HG03442 (cell line): Measurements from ENCODE around the gene ANKRD29.

ENCODE experiments used
- ATAC-seq: cut with Tn5 transposase; IDR thresholded peaks from one replicate; pipeline ENCODE4 v1.9.1; 2021; ENCODE audit warnings: mild to moderate bottlenecking, moderate library complexity; ENCODE audit not compliant: unreplicated experiment

ANKRD29 gene

DNA sequence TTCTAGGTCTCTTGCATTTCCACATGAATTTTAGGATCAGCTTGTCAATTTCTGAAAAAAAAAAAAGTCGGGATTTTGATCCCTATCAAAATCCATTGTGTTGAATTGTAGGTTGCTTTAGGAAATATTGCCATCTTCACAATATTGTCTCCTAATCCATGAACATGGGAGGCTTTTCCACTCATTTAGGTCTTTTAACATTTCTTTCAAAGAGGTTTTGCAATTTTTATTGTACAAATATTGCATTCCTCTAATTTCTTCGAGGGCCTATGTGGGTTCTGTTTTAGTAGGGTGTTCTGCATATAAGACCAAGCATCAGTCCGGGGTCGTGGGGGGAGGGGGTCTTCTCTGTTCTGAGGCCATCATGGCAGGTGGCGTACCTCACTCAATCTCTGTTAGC is 25.8 kb upstream of the ANKRD29 start:
- ATAC-seq = no peak

DNA sequence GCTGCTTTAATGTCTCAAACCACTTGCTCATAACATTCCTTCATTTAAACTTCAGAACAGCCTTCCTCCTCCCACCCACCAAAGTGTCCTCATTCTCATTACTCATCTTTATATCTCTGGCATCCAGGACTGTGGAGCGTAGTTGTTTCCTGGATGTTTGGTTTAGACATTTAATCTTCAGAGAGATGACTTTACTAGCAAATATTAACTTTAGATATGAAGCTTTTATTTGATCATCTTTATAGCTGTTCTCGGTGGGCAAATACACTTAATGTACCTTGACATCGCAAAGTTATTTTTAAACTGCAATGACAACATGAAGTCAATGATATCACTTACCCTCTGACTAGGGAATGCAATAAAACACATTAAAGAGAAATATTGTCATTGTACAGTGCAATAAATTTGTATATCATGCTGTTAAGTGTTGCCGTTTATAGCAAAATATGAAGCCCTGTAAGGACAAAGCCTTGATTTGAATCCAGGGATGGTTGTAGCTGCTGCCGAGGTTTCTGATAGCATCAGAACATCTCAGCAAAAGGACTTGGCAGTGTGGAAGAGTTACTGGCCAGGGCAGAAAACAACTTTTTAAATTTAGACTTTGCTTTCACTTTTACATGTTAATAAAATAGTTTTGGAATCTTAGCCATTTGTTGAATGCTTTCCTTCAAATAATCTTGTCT is 21.9 kb upstream of the ANKRD29 start:
- no peak for ATAC-seq

DNA sequence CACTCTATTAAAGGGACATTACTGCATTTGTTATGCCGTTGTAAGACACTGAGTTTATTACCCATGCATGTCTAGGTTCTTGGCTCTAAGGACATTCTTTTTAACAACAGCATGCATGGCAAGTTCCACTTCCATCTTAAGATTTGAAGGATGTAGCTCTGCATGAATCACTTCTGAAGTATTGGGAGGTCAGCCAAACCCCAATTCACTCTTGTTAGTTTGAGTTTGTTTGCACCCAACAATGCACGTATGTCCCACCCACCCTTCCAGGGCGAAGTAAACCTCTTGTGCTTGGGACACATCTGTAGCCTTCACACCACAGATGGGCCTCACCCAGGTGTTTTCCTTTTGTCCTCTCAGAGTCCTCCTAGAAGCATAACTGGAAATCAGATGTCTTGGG is 21.0 kb upstream of the ANKRD29 start:
- no peak for ATAC-seq

DNA sequence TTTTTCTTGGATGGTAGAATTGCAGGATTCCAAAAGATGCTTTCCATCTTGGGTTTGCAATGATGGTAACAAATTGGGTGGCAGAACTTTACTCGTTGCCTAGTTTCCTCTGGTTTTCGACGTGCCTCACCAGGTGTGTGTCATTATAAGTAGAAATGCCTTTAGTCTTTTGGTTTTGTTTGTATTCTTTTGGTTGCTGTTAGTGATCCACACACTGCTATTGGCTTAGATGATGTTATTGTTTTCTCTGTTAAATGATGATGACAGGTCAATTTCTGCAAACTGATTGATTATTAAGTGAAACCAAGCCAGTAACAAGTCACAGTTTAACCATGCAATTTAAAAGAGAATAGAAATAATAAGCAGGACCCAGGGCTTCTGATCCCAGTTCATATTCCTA is 20.4 kb upstream of the ANKRD29 start:
- no peak for ATAC-seq

DNA sequence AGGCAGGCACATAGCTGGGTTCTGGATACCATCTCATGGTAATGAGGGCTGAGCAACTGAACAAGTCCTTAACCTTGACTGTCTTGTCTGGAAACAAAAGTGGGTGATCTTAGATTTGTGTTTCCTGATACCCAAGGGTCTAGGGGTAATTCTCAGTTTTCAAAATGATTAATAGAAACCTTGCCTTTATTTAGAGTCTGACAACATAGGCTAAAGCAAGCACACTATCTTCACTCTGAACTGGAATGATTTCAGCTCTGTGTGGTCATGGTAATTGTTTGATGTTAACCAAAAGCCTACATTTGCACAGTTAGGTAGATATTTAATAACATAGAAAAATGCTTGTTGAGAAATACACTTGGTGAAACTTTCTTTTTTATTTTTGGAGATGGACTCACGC is 19.8 kb upstream of the ANKRD29 start:
- ATAC-seq = no peak

DNA sequence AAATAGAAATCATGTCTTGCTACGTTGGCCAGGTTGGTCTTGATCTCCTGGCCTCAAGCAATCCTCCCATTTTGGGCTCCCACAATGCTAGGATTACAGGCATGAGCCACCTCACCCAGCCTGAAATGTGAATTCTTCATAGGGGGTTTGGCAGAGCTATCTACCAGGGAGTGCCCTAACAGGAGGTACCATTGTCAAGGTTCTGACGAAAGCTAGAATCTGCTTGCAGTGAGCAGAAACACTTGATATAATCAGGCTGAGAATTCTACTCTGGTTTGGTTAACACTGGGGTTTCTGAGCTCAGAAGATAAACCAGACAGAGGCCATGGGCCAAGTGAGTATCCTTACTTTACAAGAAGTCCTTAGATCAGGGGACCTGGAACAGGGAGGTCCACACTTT is 19.3 kb upstream of the ANKRD29 start:
- ATAC-seq = no peak

DNA sequence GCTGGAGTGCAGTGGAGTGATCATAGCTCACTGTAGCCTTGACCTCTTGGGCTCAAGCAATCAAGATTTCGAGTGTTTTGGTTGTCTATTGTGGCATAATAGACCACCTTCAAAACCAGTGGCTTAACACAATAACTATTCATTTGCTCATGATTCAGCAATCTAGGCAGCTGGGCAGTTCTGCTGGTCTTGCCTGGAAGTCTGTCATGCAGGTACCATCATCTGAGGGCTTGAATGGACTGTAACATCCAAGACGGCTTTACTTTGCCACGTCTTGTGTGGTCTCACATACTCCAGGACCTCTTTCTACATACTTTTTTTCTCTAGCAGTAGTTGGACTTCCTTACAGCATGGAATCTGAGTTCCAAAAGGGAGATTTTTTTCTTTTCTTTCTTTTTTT is 13.2 kb upstream of the ANKRD29 start:
- ATAC-seq = no peak

DNA sequence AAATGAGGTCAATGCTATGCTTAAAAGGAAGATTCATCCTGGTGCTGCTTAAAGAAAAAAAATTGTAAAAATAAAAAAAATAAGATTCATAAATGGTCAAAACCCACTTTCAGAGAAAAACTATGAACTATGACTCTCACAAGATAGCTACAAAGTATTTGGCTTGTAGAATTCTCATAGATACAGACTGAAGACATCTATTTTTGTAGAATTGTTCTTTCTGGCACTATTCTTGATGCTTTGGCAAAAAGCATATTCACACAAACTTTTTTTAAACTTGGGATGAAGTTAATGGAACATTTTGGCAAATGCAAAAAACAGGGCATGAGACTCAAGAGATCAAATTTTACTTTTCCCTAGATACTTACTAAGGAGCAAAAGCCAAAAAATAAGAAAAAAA is 12.5 kb upstream of the ANKRD29 start:
- no peak for ATAC-seq

DNA sequence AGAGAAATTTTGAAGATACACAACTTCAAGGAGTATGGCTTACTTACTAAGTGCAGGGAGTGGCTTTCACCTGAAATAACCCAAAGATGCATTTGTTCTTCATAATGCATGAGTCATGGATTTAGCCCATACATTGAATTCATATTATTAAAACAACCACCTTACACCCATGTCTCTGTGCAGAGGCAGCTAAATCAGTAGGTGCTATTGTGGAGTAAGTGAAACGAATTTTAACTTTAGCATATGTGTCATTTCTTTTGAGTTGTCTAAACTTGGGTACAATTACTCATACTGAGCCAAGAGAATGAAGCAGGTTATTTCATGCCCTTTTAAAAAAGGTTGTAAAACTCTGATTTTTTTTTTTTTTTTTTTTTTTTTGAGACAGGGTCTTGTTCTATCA is 11.0 kb upstream of the ANKRD29 start:
- ATAC-seq = no peak

DNA sequence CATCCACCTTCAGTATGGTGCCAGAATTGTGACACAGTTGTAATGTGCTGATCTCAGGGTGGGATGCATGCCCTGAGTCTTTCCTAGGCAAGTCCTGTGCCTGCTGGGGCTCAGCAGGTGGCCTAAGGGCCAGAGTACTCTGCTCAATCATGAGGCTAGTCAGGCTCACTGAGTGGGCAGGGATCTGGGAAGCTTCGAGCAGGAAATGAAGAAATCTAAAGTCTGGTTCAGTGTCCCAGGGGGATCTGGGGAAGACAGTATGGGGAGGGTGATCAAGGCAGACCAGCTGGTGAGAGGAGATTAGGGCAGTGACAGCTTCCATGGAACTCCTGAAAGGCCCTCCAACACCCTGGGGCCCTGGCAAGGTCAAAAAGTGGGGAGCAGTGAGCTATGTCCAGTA is 8.9 kb upstream of the ANKRD29 start:
- ATAC-seq = no peak

DNA sequence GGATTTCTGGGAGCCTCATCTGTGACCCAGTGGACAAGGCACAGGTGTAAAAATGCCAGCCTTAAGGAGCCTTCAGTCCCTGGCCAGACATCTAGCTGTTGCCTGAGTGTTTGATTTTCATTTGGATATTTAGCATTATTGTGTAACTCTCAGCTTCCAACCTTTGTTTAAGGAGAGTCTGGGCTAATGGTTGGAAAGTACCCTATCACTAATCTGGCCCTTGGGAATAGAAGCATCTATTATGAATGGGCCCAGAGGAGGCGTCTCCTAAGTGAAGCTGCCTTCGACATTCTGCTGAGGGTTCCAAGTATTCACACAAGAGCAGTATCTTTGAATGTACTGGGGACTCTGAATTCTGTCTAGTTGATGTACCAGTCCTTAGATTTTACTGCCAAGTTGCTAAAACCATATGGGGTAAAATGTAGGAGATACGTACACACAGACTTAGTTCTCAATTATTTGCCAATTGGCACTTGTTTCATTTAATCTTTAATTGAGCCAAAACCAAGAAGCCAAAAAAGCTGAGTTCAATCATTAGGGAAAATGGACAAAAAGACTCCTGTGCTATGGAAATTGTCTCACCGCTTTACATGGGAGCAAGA is 7.2 kb upstream of the ANKRD29 start:
- no peak for ATAC-seq

DNA sequence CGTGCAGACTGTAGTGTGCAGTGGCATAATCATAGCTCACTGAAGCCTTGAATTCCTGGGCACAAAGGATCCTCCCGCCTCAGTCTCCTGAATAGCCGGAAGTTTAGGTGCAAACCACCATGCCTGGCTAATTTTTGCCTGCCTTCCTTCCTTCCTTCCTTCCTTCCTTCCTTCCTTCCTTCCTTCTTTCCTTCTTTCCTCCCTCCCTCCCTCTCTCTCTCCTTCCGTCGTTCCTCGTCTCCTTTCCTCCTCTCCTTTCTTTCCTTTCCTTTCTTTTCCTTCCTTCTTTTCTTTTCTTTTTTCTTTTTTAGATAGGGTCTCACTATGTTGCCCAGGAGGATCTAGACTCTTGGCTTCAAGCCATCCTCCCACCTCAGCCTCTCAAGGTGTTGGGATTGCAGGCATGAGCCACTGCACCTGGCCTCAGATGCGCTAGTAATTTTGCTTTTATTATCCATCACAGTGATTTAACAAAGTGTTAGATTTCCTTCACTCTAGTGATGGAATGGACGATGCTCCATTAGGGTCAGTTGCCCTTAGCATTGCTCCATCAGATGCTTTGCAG is 6.6 kb upstream of the ANKRD29 start:
- ATAC-seq = no peak

DNA sequence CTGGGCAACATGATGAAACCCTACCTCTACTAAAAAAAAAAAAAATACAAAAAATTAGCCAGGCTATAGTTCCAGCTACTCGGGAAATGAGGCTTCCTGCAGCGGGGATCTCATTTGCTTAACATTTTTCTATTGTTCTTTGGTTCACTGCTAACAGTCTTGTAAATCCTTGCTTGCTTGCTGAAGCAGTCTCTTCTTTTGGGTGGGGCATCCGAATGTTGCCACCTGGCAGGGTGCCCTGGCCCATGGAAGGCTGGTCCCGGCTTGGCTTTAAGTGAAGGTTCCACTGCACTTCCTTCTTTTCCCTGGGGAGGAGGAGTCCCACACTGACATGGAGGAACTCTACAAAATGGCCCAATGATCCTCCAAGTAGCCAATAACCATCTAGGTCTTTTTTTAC is 6.0 kb upstream of the ANKRD29 start:
- ATAC-seq = no peak

DNA sequence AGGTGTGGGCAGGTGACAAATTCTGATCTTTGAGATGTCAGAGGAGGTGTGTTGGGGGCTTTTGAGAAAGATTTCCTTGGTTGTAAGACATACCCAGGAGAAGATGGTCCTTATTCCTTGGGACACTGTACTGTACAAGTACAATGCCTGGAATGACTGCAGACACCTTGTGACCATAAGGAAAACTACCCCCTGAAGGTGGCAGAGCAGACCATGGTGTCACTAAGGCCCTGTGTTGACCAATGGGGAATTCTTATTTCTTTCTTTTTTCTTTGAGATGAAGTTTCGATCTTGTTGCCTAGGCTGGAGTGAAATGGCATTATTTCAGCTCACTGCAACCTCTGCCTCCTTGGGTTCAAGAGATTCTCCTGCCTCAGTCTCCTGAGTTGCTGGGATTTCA is 4.4 kb upstream of the ANKRD29 start:
- no peak for ATAC-seq

DNA sequence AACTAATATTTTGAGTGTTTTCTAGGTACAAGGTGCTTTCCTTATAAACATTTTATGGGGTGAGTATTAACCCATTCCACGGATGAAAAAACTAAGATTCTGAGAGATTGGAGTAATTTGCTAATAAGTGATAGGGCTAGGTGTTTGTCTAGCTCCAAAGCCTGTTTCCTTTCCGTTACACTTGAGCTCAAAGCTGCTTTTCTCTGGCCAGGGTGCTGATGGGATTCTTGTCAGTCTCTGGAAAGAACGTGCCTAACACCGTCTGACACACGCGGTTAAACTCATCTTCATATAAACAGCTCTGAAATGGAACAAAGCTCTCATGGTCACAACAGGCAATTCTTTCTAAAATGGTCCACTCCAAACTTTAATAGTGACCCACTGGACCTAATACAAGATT is 2.0 kb upstream of the ANKRD29 start:
- no peak for ATAC-seq

DNA sequence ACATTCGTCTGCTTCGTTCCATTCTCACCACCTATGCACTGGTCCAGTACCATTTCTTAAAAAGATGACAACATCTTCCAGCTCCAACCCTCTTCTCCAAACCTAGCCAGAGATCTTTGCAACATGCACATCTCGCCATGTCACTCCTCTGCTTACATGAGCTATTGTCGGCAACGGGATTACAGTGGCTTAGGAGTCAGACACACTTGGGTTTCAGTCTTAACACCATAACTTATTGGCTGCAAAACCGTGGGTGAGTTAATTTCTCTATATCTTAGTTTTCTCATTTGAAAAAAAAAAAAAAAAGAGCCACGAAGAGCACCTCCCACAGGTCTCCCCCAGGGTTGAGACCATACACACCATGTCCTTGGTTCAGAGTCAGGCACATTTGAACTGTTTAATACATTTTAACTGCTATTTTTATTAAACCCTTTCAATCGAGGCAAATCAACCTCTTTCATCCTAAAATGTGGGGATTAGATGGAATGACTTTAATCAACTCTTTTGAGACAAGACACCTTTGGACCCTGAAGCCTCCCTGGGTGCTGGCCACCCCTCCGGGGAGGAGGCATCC is 889 bp downstream of the ANKRD29 start:
- ATAC-seq = no peak

DNA sequence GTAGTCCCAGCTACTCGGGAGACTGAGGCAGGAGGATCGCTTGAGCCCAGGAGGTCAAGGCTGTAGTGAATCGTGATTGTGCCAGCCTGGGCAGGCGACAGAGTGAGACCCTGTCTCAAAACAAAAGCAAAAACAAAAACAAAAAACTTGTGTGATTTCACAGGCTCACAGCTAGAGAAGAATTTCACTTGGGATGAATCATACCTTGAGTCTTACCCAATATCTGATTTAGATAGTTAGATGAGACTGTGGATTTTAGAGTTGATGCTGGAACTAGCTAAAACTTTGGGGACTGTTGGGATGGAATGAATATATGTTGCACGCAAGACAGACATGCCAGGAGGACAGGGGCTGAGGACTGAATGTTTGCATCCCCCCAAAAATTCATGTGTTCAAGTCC is 4.4 kb downstream of the ANKRD29 start:
- no peak for ATAC-seq

DNA sequence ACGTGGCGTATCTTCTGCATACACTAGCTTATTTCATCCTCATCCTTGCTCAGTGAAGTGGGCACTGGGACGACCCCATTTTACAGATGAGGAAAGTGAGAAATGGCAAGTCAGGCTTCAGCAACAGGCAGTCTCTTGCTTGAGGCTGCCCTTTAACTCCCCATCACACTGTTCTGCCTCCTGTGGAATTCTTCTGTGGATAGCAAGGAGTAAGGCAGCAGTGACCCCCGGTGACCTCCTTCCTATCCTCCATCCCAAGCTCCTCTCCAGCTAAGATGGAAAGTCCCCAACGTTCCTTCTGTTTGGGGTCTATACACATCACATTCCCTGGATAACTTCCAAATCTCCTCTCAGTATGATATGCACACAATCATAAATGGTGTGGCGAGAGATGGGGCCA is 10.5 kb downstream of the ANKRD29 start:
- ATAC-seq = no peak

DNA sequence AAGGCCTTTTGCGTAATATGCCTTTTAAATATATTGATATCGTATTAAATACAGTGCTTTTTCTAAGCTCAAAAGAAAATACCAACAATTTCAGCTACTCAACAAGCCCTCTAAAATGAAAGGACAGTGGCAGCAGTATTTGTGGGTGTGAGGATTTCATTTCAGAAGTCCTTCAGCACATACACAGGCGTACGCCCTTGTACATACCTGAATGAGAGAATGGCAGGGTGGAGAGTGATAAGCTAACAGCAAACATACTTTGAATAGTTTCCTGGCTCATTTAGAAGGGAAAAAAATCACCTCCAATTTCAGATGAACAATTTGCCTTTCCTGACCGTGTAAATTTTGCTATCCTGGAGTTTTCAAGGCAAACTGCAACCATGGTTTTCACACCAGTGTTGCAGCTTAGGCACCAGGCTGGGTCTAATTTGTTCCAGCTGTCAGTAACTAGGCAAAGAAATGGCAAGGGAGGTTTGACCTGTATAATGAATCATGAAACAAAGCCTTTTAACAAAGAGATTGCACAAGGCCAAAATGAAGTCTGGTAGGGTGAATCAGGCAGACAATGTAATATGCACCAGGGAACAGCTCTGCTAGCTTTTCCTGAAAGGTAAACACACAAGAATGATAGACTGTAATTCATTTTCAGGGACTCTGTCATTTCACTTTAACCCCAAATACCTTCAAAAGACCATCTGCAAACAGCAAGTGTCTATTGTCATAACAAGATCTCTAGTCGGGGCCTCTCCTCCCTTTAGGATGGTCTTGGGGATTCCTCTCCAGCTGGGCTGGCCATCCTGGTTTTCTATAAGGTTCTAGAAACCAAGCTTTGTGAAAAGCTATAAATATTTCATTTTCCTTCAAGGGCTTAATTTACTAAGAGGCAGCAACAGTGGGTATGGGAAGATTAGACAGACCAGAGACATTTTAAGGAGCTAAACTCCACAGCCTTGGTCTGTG is 11.5 kb downstream of the ANKRD29 start:
- ATAC-seq = no peak

DNA sequence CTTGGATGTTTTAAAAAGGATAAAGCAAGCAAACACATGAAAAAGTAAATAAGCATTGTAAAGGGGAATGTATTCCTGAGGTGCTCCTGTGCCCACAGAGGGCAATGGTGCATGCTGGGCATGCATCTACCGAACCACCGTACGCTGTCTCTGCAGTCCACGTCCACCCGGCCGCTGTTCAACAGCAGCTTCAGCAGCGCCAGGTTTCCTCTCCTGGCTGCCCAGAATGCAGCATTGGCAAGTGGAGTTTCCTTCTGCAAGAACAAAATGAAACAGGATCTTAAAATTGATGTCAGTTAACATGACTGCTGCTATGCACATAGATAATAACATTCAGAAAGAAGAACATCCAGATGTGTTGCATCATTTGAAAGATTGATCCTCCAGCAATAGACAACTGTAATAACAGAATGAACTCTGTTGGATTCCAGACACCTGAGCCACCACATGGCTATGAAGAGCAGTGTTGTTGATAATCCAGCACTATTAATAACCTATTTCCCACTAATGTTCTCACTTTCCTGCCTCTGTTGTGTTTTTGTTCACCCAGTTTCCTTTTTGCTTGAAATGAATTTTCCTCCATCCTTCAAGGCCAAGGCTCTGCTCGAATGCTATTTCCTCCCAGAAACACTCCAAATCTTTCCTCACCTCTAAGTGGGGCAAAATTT is 13.6 kb downstream of the ANKRD29 start:
- no peak for ATAC-seq

DNA sequence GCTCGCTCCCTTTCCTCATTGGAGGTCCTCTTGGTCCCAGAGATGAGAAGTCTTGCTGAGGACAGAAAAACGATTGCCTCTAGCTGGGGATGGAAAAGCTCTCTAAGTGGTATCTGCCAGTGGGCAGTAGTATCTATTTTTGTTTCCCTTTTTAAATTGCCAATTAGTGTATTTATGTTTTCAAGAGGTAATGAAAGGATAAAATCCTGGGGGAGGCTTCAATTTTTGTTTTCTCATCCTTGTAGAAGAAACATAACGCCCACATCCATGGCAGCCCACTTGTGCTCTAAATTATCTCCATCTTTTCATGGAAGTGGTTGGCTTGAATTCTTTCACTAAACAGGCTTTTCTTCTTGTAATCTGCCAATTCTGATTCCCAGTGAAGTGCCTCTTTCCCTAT is 14.3 kb downstream of the ANKRD29 start:
- no peak for ATAC-seq
